Skeletal muscle cell (primary cell): ENCODE results near the gene EHD1.
A peak's percentile ranks its signal among the peaks of the same experiment; 100 is the strongest.

Experiments used
- DNase-seq: peaks from one replicate; pipeline ENCODE4 v3.0.0-alpha.2; 2010; ENCODE audit warnings: low read depth
- H3K4me3 ChIP-seq: 2 replicates; pipeline ENCODE4 v1.5.1; 2011; ENCODE audit warnings: low read depth, mild to moderate bottlenecking, control low read depth, low read length, moderate library complexity

EHD1 gene

GRCh38 chr11:64878494-64879243 lies at the start of gene EHD1:
Gene EHD1, minus strand, starts transcription at chr11:64878621. Its CDS starts 157 bp downstream, at chr11:64878464.
- peak within 1 kb of the TSS; percentile 96 for H3K4me3 ChIP-seq
- peak; percentile 88 for DNase-seq

GRCh38 chr11:64926689-64927088 lies 48.3 kb upstream of the EHD1 start:
- no peak overlapping the region for H3K4me3 ChIP-seq
- DNase-seq, result no peak

GRCh38 chr11:64925536-64926436 lies 47.4 kb upstream of the EHD1 start:
- H3K4me3 ChIP-seq, result peak overlapping the region; percentile 95

GRCh38 chr11:64924910-64925284 lies 46.5 kb upstream of the EHD1 start:
- no peak for DNase-seq
- H3K4me3 ChIP-seq, result peak overlapping the region; percentile 95

More at GRCh38 chr11:64925536-64926436, 47.4 kb upstream of the EHD1 start:
- no peak for DNase-seq

GRCh38 chr11:64923944-64924909 lies 45.8 kb upstream of the EHD1 start, which contains the start of gene PPP2R5B:
Gene PPP2R5B, plus strand, starts transcription at chr11:64924689. Its CDS starts 1,046 bp downstream, at chr11:64925735.
- peak within 1 kb of the TSS; percentile 95 for H3K4me3 ChIP-seq
- DNase-seq, result peak; percentile 87

- H3K4me3 ChIP-seq, result no peak overlapping the region
- no peak for DNase-seq
Measured at GRCh38 chr11:64923151-64923661, 44.8 kb upstream of the EHD1 start.

GRCh38 chr11:64921384-64921783 lies 43.0 kb upstream of the EHD1 start:
- DNase-seq, result no peak

GRCh38 chr11:64920124-64920523 lies 41.7 kb upstream of the EHD1 start:
- H3K4me3 ChIP-seq, result no peak overlapping the region
- no peak for DNase-seq

More at GRCh38 chr11:64921384-64921783, 43.0 kb upstream of the EHD1 start:
- H3K4me3 ChIP-seq, result no peak overlapping the region

GRCh38 chr11:64919627-64920026 lies 41.2 kb upstream of the EHD1 start:
- no peak overlapping the region for H3K4me3 ChIP-seq
- DNase-seq, result no peak

- peak overlapping the region; percentile 50 for H3K4me3 ChIP-seq
- peak; percentile 17 for DNase-seq
Measured at GRCh38 chr11:64918017-64918416, 39.6 kb upstream of the EHD1 start.

- DNase-seq, result no peak
- peak overlapping the region; percentile 50 for H3K4me3 ChIP-seq
Measured at GRCh38 chr11:64917663-64917995, 39.2 kb upstream of the EHD1 start.

- DNase-seq, result peak; percentile 99
- H3K4me3 ChIP-seq, result peak within 1 kb of the TSS; percentile 97
Measured at GRCh38 chr11:64916775-64917662, 38.6 kb upstream of the EHD1 start, which contains the start of gene ATG2A. Gene ATG2A, minus strand, starts transcription at chr11:64917209. Its CDS starts 74 bp downstream, at chr11:64917135.

GRCh38 chr11:64916040-64916774 lies 37.8 kb upstream of the EHD1 start:
- peak overlapping the region; percentile 97 for H3K4me3 ChIP-seq
- no peak for DNase-seq

- H3K4me3 ChIP-seq, result peak overlapping the region; percentile 97
- no peak for DNase-seq
Measured at GRCh38 chr11:64915376-64915887, 37.0 kb upstream of the EHD1 start.

- DNase-seq, result no peak
- no peak overlapping the region for H3K4me3 ChIP-seq
Measured at GRCh38 chr11:64914123-64914522, 35.7 kb upstream of the EHD1 start.

- DNase-seq, result no peak
- H3K4me3 ChIP-seq, result no peak overlapping the region
Measured at GRCh38 chr11:64913171-64913727, 34.8 kb upstream of the EHD1 start.

- no peak overlapping the region for H3K4me3 ChIP-seq
- DNase-seq, result no peak
Measured at GRCh38 chr11:64911689-64912088, 33.3 kb upstream of the EHD1 start.
